ENCODE results near the gene IL11. TPM values are rescaled to one million over a fixed set of nuclear protein-coding genes. Genes with fewer than 3 reads are reported as not detected.
A peak's percentile ranks its signal among the peaks of the same experiment; 100 is the strongest.
"Not testable (repeated sequence)": the region's sequence is repeated elsewhere in the genome, so short reads cannot be mapped to it uniquely, and the experiment has no call there.

The IL11 gene
- total RNA-seq: 0.56 and 0.59 TPM in 2 replicates
- long read RNA-seq: 0 reads

- no peaks in the 10 kb centered on the region for H3K36me3 Mint-ChIP-seq (ENCODE audit: low read depth)
- DNase-seq (ENCODE audit: low read depth, low spot score): no peak
- peak within 1 kb of the TSS; percentile 57 for H3K27ac Mint-ChIP-seq (ENCODE audit: unreplicated experiment)
- H3K4me3 Mint-ChIP-seq: peak within 1 kb of the TSS; percentile 71
- no peak for TF ChIP-seq CTCF (conservative IDR thresholded peaks at IDR 0.05)
- peaks cover 21% of the 10 kb centered on the region for H3K4me1 Mint-ChIP-seq
- peaks cover 55% of the 10 kb centered on the region for H3K27me3 Mint-ChIP-seq (ENCODE audit: low read depth)
- no peaks in the 10 kb centered on the region for H3K9me3 Mint-ChIP-seq
Measured at GRCh38 chr19:55370305-55370988, at the start of gene IL11. Gene IL11, minus strand, starts transcription at chr19:55370463. Its CDS starts 153 bp downstream, at chr19:55370310.

- Mint-ChIP-seq H3K4me3 (no peak overlapping the region), H3K27me3 (ENCODE audit: low read depth) (peaks cover 28% of the 10 kb centered on the region), H3K4me1 (no peaks in the 10 kb centered on the region), H3K36me3 (ENCODE audit: low read depth) (no peaks in the 10 kb centered on the region), H3K9me3 (no peaks in the 10 kb centered on the region), H3K27ac (ENCODE audit: unreplicated experiment) (no peak overlapping the region)
- DNase-seq (ENCODE audit: low read depth, low spot score): no peak
- TF ChIP-seq CTCF (conservative IDR thresholded peaks at IDR 0.05): no peak
Measured at GRCh38 chr19:55419624-55420236, 49.5 kb upstream of the IL11 start.

GRCh38 chr19:55419103-55419502, 48.8 kb upstream of the IL11 start:
- Mint-ChIP-seq H3K9me3 (no peaks in the 10 kb centered on the region), H3K27ac (ENCODE audit: unreplicated experiment) (no peak overlapping the region), H3K27me3 (ENCODE audit: low read depth) (peaks cover 25% of the 10 kb centered on the region), H3K4me1 (no peaks in the 10 kb centered on the region), H3K4me3 (no peak overlapping the region), H3K36me3 (ENCODE audit: low read depth) (no peaks in the 10 kb centered on the region)
- DNase-seq (ENCODE audit: low read depth, low spot score): no peak
- no peak for TF ChIP-seq CTCF (conservative IDR thresholded peaks at IDR 0.05)

- Mint-ChIP-seq H3K4me1 (no peaks in the 10 kb centered on the region), H3K4me3 (no peak overlapping the region), H3K36me3 (ENCODE audit: low read depth) (no peaks in the 10 kb centered on the region), H3K27me3 (ENCODE audit: low read depth) (peaks cover 18% of the 10 kb centered on the region), H3K27ac (ENCODE audit: unreplicated experiment) (no peak overlapping the region), H3K9me3 (no peaks in the 10 kb centered on the region)
- TF ChIP-seq CTCF (conservative IDR thresholded peaks at IDR 0.05): peak; percentile 83
- DNase-seq (ENCODE audit: low read depth, low spot score): peak; percentile 70
Measured at GRCh38 chr19:55418185-55418584, 47.9 kb upstream of the IL11 start.

GRCh38 chr19:55410168-55410567, 39.9 kb upstream of the IL11 start:
- no peak overlapping the region for H3K27ac Mint-ChIP-seq (ENCODE audit: unreplicated experiment)
- peaks cover 32% of the 10 kb centered on the region for H3K27me3 Mint-ChIP-seq (ENCODE audit: low read depth)
- peaks cover 27% of the 10 kb centered on the region for H3K4me1 Mint-ChIP-seq
- DNase-seq (ENCODE audit: low read depth, low spot score): no peak
- H3K9me3 Mint-ChIP-seq: peaks cover 13% of the 10 kb centered on the region
- peak overlapping the region; percentile 76 for H3K4me3 Mint-ChIP-seq
- TF ChIP-seq CTCF (conservative IDR thresholded peaks at IDR 0.05): no peak
- H3K36me3 Mint-ChIP-seq (ENCODE audit: low read depth): peaks cover 23% of the 10 kb centered on the region

- H3K36me3 Mint-ChIP-seq (ENCODE audit: low read depth): peaks cover 23% of the 10 kb centered on the region
- DNase-seq (ENCODE audit: low read depth, low spot score); H3K27ac Mint-ChIP-seq (ENCODE audit: unreplicated experiment): not testable (repeated sequence)
- H3K27me3 Mint-ChIP-seq (ENCODE audit: low read depth): peaks cover 30% of the 10 kb centered on the region
- peaks cover 13% of the 10 kb centered on the region for H3K9me3 Mint-ChIP-seq
- peaks cover 27% of the 10 kb centered on the region for H3K4me1 Mint-ChIP-seq
- peak overlapping the region; percentile 76 for H3K4me3 Mint-ChIP-seq
Measured at GRCh38 chr19:55409179-55409578, 38.9 kb upstream of the IL11 start.

Measured in neural crest cell (in vitro differentiated cells).